Muscle layer of duodenum (tissue), 2 donors: Measurements from ENCODE around the gene DPF3.

Experiments
- H3K27ac ChIP-seq: one replicate; pipeline ENCODE4 v1.7.0; 2013; ENCODE audit warnings: mild to moderate bottlenecking, low read length
- H3K27me3 ChIP-seq: one replicate; pipeline ENCODE4 v1.7.0; 2013; ENCODE audit warnings: low read depth, mild to moderate bottlenecking, control low read depth, low read length
- H3K36me3 ChIP-seq, 2 donors: one replicate each; pipeline ENCODE4 v1.7.0; 2013; ENCODE audit warnings: low read length in 2 of 2, control low read depth in 1 of 2, mild to moderate bottlenecking in 1 of 2; ENCODE audit not compliant: insufficient read depth in 2 of 2, control insufficient read depth in 1 of 2
- H3K4me1 ChIP-seq, 2 donors: one replicate each; pipeline ENCODE4 v1.7.0; 2013; ENCODE audit warnings: low read length in 2 of 2, mild to moderate bottlenecking in 2 of 2, control low read depth in 1 of 2, moderate library complexity in 1 of 2; ENCODE audit not compliant: insufficient read depth in 2 of 2, control insufficient read depth in 1 of 2
- H3K4me3 ChIP-seq, 2 donors: one replicate each; pipeline ENCODE4 v1.7.0; 2013; ENCODE audit warnings: low read length in 2 of 2, low read depth in 1 of 2, mild to moderate bottlenecking in 1 of 2
- H3K9me3 ChIP-seq, 2 donors: one replicate each; pipeline ENCODE4 v1.7.0; 2013; ENCODE audit warnings: low read length in 2 of 2, control low read depth in 1 of 2, mild to moderate bottlenecking in 1 of 2; ENCODE audit not compliant: control insufficient read depth in 1 of 2
- donor health status: healthy.

The DPF3 gene

GRCh38 chr14:72577521-72577920 is 316.4 kb downstream of the DPF3 start:
- Histone ChIP-seq H3K4me1 (no peaks in the 10 kb centered on the region), H3K36me3 (no peaks in the 10 kb centered on the region), H3K4me3 (no peak overlapping the region), H3K9me3 (no peaks in the 10 kb centered on the region), H3K27ac (no peak overlapping the region), H3K27me3 (no peaks in the 10 kb centered on the region)

DNA sequence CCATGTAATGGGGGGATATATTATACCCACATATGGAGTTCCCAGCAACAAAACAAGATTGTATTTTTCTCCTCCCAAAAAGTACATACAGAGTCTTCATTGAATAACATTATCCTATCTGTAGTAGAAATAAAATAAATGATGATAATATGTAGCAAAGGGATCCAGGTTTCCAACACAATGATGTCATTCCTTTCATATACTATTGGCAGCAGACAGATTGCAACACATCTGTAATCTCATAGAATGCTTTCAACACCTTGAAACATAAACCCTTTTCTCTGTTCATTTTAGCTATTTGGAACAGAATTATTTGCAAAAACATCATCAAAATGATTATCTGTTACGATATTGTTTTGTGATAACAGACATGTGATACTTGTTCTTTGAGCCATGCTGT is 317.6 kb downstream of the DPF3 start:
- Histone ChIP-seq H3K4me1 (no peaks in the 10 kb centered on the region), H3K36me3 (no peaks in the 10 kb centered on the region), H3K27ac (no peak overlapping the region)

DNA sequence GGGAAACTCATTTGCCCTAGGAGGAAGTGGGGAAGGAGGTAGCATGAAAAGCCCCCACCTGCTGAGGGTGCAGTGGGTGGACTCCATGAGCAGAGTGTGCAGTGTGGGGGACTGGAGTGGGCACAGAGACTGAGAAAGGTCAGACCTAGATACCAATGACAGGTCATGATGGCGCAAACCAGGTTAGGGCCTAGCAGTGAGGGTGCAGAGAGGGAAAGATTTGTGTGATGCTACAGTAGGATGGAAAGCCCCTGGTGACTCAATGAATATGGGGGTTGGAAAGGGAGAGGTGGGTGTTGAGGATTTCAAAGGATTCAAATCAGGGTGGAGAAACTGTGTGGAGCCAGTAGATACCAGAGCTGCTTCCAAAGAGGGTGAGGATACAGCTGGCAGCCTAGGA is 319.2 kb downstream of the DPF3 start:
- no peaks in the 10 kb centered on the region for H3K4me1 ChIP-seq
- H3K27me3 ChIP-seq: no peaks in the 10 kb centered on the region
- no peaks in the 10 kb centered on the region for H3K36me3 ChIP-seq
- no peaks in the 10 kb centered on the region for H3K9me3 ChIP-seq
- no peak overlapping the region for H3K27ac ChIP-seq
- H3K4me3 ChIP-seq: no peak overlapping the region

More for the DNA sequence above, 317.6 kb downstream of the DPF3 start:
- Histone ChIP-seq H3K27me3 (no peaks in the 10 kb centered on the region), H3K4me3 (no peak overlapping the region), H3K9me3 (no peaks in the 10 kb centered on the region)

DNA sequence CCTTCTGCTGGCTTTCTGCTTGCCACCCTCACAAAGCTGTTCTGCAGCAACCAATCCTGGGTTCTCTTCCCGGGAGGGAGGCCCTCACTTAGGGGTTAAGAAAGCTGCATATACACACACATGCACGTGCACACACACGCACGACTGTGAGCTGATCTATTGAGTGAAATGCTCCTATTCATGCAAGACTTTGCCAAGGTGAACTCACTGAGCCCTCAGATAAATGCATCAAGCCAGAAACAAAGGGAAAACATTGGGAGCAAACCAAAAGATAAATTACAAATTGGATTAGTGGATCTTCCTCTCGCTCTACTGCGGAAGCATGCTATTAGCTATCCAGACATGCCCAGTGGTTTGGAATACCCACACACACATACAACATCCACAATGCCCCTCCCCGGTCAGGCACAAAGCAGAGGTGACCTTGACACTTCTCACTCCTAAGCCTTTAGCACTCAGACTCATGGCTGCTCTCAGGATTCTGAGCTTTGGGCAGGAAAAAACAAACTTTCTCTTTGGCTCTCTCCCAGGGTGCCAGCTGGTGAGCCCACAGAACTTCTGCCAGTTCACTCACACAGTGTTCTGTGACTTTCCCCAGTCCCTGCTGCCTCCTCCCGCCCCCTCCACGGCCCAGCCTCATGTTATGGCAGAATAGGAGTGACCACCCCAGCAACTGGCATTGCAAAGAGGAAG is 320.0 kb downstream of the DPF3 start:
- Histone ChIP-seq H3K27ac (no peak overlapping the region), H3K9me3 (no peaks in the 10 kb centered on the region), H3K4me3 (no peak overlapping the region), H3K36me3 (no peaks in the 10 kb centered on the region), H3K4me1 (no peaks in the 10 kb centered on the region), H3K27me3 (no peaks in the 10 kb centered on the region)
